Measurements from ENCODE around the gene TEX51.

The TEX51 gene

DNA sequence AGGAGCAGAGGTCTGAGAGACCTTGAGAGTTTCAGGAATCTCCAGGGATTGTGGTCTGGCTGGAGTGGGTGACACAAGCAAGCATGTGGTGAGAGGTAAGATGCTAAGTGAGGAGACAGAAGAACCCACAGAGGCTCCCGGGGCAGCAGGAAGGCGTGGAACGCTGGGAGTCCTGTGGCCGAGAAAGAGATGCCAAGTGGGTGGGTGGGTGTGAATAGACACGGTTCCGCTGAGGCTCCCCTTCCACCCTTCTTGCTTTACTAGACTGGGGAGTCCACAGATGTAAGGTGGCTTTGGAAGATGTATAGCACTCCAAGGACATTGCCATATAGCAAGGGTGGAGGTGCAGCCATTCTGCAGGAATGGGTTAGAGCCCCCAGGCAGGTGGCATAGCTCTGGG is 4.2 kb downstream of the TEX51 start:
- Histone ChIP-seq H3K9me3 (ENCODE audit: insufficient read depth, low read depth, low read length) (peaks cover 4% of the 10 kb centered on the region; the same call in 1 of the 2 replicates), H4K20me1 (ENCODE audit: insufficient read depth, low read length, poor library complexity, severe bottlenecking) (no peaks in the 10 kb centered on the region), H3F3A (ENCODE audit: low read depth) (no peaks in the 10 kb centered on the region), H3K4me1 (ENCODE audit: insufficient read depth, low read length, poor library complexity, severe bottlenecking) (no peaks in the 10 kb centered on the region), H3K9me2 (replicated peaks; ENCODE audit: low read depth, low read length) (no peaks in the 10 kb centered on the region), H2AFZ (ENCODE audit: low read length) (no peak overlapping the region), H3K27me3 (ENCODE audit: insufficient read depth, low read length, poor library complexity, severe bottlenecking) (no peaks in the 10 kb centered on the region), H3K36me3 (ENCODE audit: insufficient read depth, low read length) (no peaks in the 10 kb centered on the region), H3K79me2 (ENCODE audit: insufficient read depth, low read length) (no peaks in the 10 kb centered on the region), H3K4me2 (ENCODE audit: low read depth, low read length, poor library complexity, severe bottlenecking) (no peak overlapping the region), H3K9ac (ENCODE audit: low read depth, low read length, poor library complexity, severe bottlenecking) (no peak overlapping the region), H3K4me3 (ENCODE audit: low read length, poor library complexity, severe bottlenecking) (no peak overlapping the region)
- no peak for TF ChIP-seq EZH2phosphoT487 (IDR thresholded peaks at IDR 0.05; ENCODE audit: borderline replicate concordance)
- TF ChIP-seq, protein P1, sequence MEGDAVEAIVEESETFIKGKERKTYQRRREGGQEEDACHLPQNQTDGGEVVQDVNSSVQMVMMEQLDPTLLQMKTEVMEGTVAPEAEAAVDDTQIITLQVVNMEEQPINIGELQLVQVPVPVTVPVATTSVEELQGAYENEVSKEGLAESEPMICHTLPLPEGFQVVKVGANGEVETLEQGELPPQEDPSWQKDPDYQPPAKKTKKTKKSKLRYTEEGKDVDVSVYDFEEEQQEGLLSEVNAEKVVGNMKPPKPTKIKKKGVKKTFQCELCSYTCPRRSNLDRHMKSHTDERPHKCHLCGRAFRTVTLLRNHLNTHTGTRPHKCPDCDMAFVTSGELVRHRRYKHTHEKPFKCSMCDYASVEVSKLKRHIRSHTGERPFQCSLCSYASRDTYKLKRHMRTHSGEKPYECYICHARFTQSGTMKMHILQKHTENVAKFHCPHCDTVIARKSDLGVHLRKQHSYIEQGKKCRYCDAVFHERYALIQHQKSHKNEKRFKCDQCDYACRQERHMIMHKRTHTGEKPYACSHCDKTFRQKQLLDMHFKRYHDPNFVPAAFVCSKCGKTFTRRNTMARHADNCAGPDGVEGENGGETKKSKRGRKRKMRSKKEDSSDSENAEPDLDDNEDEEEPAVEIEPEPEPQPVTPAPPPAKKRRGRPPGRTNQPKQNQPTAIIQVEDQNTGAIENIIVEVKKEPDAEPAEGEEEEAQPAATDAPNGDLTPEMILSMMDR (conservative IDR thresholded peaks at IDR 0.05; ENCODE audit: low read length), result no peak

DNA sequence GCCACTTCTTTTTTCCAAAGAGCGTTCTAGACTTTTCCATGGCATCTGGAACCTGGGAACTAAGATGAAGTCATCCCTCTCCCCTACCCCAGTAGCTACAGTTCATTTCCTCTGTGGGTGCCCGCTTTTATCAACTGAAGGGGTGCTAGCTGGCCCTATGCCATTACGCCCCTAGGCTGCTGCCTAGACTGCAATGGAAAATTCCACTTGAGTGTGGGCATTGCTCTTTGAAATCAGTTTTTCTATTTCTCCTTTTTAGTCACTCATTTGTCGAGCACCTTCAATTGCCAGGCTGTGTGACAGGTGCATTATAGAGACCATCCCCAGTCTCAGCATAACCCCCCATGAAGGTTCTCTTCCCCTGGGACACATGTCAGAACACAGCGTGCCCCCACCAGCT is 7.3 kb downstream of the TEX51 start:
- Histone ChIP-seq H3K27me3 (ENCODE audit: insufficient read depth, low read length, poor library complexity, severe bottlenecking) (no peaks in the 10 kb centered on the region), H3K4me3 (ENCODE audit: low read length, poor library complexity, severe bottlenecking) (no peak overlapping the region), H4K20me1 (ENCODE audit: insufficient read depth, low read length, poor library complexity, severe bottlenecking) (no peaks in the 10 kb centered on the region), H3K36me3 (ENCODE audit: insufficient read depth, low read length) (no peaks in the 10 kb centered on the region), H3K79me2 (ENCODE audit: insufficient read depth, low read length) (no peaks in the 10 kb centered on the region), H3K4me2 (ENCODE audit: low read depth, low read length, poor library complexity, severe bottlenecking) (no peak overlapping the region), H3K9me2 (replicated peaks; ENCODE audit: low read depth, low read length) (no peaks in the 10 kb centered on the region), H3K9ac (ENCODE audit: low read depth, low read length, poor library complexity, severe bottlenecking) (no peak overlapping the region), H3K4me1 (ENCODE audit: insufficient read depth, low read length, poor library complexity, severe bottlenecking) (no peaks in the 10 kb centered on the region), H3K9me3 (ENCODE audit: insufficient read depth, low read depth, low read length) (peaks cover 4% of the 10 kb centered on the region; the same call in 1 of the 2 replicates), H3F3A (ENCODE audit: low read depth) (no peaks in the 10 kb centered on the region), H2AFZ (ENCODE audit: low read length) (no peak overlapping the region)
- TF ChIP-seq, protein P1 (conservative IDR thresholded peaks at IDR 0.05; ENCODE audit: low read length), result no peak
- TF ChIP-seq EZH2phosphoT487 (IDR thresholded peaks at IDR 0.05; ENCODE audit: borderline replicate concordance), result no peak

DNA sequence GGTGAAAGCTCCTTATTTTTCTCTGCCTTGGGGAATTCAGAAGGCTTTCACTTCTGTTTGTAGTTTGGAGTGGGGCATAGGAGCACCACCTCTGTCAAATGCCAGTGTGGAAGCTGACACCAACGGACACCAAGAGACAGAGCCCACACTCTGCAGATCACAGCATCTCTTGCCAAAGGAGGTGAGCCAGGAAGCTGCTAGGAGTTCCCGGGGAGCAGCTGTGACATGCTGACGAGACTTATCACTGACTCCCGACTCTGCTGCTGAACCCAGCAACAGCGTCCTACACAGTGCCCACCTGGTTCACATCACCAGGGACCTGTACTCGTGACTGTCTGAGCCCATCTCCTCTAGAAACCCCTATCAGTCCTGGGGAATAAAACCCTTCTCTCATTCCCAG is 8.1 kb downstream of the TEX51 start:
- H3F3A ChIP-seq (ENCODE audit: low read depth), result no peaks in the 10 kb centered on the region
- no peak overlapping the region for H2AFZ ChIP-seq (ENCODE audit: low read length)
- H3K4me3 ChIP-seq (ENCODE audit: low read length, poor library complexity, severe bottlenecking), result no peak overlapping the region
- H3K9me3 ChIP-seq (ENCODE audit: insufficient read depth, low read depth, low read length), result peaks cover 4% of the 10 kb centered on the region; the same call in 1 of the 2 replicates
- H3K79me2 ChIP-seq (ENCODE audit: insufficient read depth, low read length), result no peaks in the 10 kb centered on the region
- H3K9me2 ChIP-seq (replicated peaks; ENCODE audit: low read depth, low read length), result no peaks in the 10 kb centered on the region
- no peaks in the 10 kb centered on the region for H3K4me1 ChIP-seq (ENCODE audit: insufficient read depth, low read length, poor library complexity, severe bottlenecking)
- no peak overlapping the region for H3K4me2 ChIP-seq (ENCODE audit: low read depth, low read length, poor library complexity, severe bottlenecking)
- H4K20me1 ChIP-seq (ENCODE audit: insufficient read depth, low read length, poor library complexity, severe bottlenecking), result no peaks in the 10 kb centered on the region
- H3K9ac ChIP-seq (ENCODE audit: low read depth, low read length, poor library complexity, severe bottlenecking), result no peak overlapping the region
- no peaks in the 10 kb centered on the region for H3K27me3 ChIP-seq (ENCODE audit: insufficient read depth, low read length, poor library complexity, severe bottlenecking)
- H3K36me3 ChIP-seq (ENCODE audit: insufficient read depth, low read length), result no peaks in the 10 kb centered on the region
- TF ChIP-seq, protein P1 (conservative IDR thresholded peaks at IDR 0.05; ENCODE audit: low read length), result no peak
- TF ChIP-seq EZH2phosphoT487 (IDR thresholded peaks at IDR 0.05; ENCODE audit: borderline replicate concordance), result no peak
